GM21526 (cell line): Measurements from ENCODE around the gene ALG11.
"Not testable (repeated sequence)": the region's sequence is repeated elsewhere in the genome, so short reads cannot be mapped to it uniquely, and the experiment has no call there.

Experiments
- ATAC-seq: cut with Tn5 transposase; IDR thresholded peaks from one replicate; pipeline ENCODE4 v1.9.1; 2021; ENCODE audit warnings: moderate library complexity; ENCODE audit not compliant: unreplicated experiment, low FRiP score

Gene ALG11

DNA sequence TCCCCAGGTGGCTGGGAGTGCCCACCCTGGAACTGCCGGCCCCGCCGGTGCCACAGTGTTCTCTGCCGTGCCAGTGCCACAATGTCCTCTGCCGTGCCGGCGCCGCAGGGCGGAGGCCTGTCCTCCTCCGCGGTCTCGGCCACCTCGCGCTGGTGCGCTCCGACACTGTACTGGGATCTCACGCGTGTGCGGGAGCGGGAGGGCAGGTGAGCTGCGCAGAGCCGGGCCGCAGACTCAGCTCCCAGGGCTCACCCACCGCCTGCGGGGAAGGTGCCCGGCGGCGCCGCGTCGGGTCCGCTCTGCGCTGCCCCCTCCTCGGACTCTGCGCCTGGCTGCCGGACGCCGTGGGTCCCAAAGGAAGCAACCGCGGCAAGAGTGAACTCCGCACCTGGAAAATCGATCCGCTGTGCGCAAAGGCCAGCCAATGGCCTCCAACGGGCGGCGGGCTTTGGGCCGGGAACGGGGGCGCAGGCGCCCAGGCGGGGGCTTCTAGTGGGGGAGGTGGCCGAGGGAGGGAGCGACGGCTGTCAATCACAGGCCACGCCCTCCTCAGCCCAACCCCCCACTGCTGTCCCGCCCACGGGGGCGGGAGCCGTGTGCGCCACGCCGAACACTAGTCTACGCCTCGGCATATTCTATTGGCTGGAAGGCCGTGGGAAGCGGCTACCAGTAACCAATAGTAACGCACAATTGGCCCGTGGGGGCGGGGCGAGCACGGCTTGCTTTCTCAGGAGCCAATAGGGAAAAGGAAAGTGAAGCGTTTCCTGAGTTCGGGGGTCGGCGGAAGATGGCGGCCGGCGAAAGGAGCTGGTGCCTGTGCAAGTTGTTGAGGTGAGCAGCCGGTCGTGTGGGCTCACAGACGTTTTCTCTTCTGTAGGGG is at the start of gene ALG11:
ALG11 (plus strand) TSS at position 767 of the 880 bp plus-strand sequence; CDS start at position 788, 21 bp downstream.
- peak; percentile 99 for ATAC-seq

GRCh38 chr13:51966186-51966585 is 46.0 kb upstream of the ALG11 start:
- ATAC-seq = no peak

- ATAC-seq = no peak
Observed at GRCh38 chr13:51967482-51968446, 44.4 kb upstream of the ALG11 start.

DNA sequence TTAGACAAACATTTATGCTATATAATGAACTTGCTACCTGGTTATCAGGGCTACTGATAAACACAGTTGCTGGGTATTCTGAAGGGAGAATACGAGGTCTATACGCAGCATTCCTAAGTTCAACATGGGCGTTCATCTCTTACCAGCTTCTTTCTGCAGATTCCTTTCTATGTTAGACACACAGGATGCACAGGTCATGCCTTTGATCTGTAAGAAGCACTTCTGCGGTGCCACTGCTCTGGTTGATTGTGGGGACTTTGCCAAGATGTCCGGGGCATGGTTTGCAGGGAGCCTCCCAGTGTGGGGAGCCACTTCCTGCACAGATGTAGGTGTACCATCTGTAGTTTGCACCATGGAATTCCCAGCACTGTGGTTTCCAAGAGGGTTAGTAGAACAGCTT is 41.8 kb upstream of the ALG11 start:
- ATAC-seq = no peak

GRCh38 chr13:51971520-51972426 is 40.4 kb upstream of the ALG11 start:
- ATAC-seq = no peak

DNA sequence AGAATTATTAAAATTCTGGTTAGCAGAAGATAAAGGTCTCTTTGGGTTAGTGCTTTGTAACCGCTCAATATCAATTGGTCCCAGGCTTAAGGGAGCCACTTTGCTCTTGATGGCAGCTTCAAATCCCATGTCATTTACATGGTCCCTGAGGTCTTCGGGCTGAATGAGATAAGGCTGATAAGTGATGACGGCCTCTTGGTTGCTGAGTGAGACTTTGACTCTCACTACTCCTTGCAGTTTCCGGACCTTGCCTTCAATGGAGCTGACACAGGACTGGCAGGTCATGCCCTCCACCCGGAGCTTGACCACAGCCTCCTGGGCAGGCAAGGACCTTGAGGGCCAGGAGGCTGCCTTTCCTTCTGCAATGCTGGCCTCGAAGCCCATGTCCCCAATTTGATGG is 37.7 kb upstream of the ALG11 start:
- ATAC-seq = no peak

DNA sequence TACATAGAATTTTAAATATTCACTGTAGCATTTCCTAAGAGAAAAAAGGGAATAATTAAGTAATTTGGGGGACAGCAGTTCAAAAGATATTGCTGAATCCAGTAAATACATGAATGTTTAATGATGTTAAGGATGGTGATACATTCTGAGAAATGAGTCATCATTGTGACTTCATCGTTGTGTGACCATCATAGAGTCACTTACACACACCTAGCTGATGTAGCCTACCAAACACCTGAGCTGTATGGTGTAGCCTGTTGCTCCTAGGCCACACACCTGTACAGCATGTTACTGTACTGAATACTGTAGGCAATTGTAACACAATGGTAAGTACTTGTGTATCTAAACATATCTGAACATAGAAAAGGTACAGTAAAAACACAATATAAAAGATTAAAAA is 35.8 kb upstream of the ALG11 start:
- no peak for ATAC-seq

DNA sequence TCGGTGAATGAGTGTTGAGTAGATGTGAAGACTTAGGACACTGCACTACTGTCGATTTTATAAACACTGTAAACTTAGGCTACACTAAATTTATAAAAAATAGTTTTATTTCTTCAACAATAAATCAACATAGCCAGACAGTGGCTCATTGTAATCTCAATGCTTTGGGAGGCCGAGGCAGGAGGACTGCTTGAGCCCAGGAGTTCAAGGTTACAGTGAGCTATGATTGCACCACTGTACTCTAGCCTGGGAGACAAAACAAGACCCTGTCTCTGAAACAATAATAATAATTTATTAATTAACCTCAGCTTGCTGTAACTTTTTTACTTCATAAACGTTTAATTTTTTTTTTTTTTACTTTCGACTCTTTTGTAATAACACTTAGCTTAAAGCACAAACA is 35.3 kb upstream of the ALG11 start:
- no peak for ATAC-seq

GRCh38 chr13:51977625-51978024 is 34.6 kb upstream of the ALG11 start:
- no peak for ATAC-seq

DNA sequence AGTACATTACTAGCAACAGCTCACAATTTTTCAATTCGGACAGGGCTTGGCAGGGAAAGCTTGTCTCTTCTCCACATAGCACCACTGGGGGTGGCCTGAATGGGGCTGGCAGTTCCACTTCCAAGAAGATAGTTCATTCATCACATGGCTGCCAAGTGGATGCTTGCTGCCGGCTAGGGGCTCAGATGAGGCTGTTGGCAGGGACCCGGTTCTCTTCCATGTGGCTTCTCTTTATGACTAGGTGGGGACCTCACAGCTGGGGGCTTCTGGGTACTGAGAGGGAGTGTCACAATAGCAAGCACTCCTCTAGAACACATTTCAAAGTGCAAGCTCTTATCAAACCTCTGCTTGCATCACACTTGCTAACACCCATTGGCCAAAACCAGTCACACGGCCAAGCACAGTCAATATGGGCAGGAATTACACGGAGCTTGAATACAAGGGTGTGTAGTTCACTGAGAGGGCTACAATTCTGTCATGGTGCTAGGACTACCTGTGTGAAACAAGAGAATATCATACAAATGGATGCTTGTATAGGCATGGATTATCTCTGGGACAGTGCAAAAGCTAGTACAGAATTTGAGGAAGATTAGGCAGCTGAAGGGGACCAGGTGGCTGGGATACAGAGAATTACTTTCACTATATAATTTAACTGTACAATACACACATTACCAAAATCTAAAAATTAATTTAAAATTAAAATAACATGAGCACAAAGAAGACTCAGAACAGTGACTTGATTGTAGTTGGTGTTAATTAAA is 33.2 kb upstream of the ALG11 start:
- no peak for ATAC-seq

- ATAC-seq = no peak
Observed at GRCh38 chr13:51980908-51981307, 31.3 kb upstream of the ALG11 start.

GRCh38 chr13:51981355-51981754 is 30.8 kb upstream of the ALG11 start:
- no peak for ATAC-seq

GRCh38 chr13:51983292-51983691 is 28.9 kb upstream of the ALG11 start:
- ATAC-seq = not testable (repeated sequence)

DNA sequence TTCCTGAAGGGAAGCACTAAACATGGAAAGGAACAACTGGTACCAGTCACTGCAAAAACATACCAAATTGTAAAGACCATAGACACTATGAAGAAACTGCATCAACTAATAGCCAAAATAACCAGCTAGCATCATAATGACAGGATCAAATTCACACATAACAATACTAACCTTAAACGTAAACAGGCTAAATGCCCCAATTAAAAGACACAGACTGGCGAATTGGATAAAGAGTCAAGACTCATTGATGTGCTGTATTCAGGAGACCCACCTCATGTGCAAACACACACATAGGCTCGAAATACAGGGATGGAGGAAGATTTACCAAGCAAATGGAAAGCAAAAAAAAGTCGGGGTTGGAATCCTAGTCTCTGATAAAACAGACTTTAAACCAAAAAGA is 27.3 kb upstream of the ALG11 start:
- not testable (repeated sequence) for ATAC-seq

DNA sequence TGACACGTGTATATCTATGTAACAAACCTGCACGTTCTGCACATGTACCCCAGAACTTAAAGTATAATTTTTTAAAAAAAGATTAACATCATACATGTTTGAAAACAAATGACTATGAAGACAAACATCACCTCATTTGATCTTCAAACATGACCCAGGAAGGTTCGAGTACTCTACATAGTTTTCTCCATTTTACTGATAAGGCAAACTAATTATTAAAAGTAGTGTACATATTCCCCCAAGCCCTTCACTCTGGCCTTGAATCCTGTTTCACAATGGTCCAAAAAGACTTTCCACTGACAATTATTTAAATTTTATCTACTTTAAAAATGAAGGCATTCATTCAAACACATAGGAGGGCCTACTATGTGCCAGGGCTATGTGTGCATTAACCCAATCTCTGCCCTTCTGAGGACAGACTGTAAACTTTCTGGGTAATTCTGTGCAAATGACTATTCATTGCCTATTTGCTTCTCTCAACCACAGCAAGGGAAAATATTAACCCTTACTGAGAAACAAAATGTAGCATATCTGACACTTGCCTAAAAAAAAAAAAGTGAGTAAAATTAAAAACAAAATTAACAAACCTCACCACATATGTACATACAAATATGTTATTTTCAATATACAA is 23.1 kb upstream of the ALG11 start:
- no peak for ATAC-seq

DNA sequence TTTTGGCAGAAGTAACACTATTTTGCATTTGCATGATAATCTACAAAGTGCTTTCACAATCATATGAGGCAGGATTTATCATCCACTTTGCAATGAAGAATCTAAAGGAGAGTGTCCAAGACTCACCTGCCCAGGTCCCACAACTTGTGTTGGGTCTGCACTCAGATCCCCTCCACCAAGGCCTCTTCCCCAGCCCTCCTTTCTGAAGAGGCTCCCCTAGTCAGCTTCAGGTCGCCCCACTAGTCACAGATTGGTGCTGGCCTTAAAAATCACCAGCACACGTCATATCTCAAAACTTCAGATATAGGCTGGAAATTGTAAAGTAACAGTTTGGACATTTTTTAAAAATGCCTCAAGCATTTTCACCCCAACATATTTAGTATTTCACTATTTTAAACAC is 18.5 kb upstream of the ALG11 start:
- no peak for ATAC-seq

GRCh38 chr13:51995677-51996551 is 16.3 kb upstream of the ALG11 start:
- ATAC-seq = no peak

DNA sequence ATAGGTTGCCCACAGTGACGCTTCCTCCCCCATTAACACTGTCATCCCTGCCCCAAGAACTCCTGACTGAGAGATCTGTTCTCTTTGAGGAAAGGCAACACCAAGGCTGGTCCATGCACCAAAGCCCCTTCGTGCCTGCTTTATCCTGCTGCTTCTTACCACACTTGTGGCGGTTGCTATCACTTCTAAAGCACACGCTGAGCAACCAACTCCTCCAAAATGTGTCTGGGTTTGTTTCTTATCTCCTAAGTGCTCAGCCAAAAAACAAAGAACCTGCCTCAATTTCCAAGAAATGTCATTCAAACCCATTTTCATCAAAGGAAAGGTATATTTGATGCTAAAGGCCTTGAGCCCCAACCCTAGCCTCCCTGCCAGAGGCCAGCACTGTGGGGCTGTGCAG is 15.6 kb upstream of the ALG11 start:
- no peak for ATAC-seq
